HUDEP-2 (cell line): ENCODE measurements around the gene ACSF2.
A peak's percentile ranks its signal among the peaks of the same experiment; 100 is the strongest.
"Not testable (repeated sequence)": the region's sequence is repeated elsewhere in the genome, so short reads cannot be mapped to it uniquely, and the experiment has no call there.

Experiments
- DNase-seq, 76 experiments: peaks; one replicate each; lab custom pipeline; 2025; ENCODE audit not compliant: unreplicated experiment in 76 of 76; lab: John Stamatoyannopoulos, UW

Gene ACSF2

DNA sequence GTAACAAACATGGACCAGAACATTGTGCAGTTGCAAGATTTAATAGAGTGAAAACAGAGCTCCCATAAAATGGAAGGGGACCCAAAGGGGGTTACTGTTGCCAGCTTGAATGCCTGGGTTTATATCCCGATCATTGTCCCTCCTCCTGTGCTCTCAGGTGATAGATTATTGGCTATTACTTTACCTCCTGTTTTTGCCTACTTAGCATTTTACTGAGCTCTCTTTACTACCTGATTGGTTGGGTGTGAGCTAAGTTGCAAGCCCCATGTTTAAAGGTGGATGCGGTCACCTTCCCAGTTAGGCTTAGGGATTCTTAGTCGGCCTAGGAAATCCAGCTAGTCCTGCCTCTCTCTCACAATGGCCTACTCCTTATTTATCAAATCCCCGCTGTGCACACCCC is 20.7 kb upstream of the ACSF2 start:
- not testable (repeated sequence) for DNase-seq

- peak in 6 of 76 experiments; percentile 2 to 31 (median 14) for DNase-seq
These were observed 19.4 kb upstream of the ACSF2 start for GRCh38 chr17:50406578-50406977.

- DNase-seq, result no peak
These were observed 18.1 kb upstream of the ACSF2 start for GRCh38 chr17:50407921-50408320.

GRCh38 chr17:50412188-50412732 is 13.8 kb upstream of the ACSF2 start:
- peak in 2 of 76 experiments; percentile 9 to 13 for DNase-seq

GRCh38 chr17:50414808-50415207 is 11.2 kb upstream of the ACSF2 start:
- no peak for DNase-seq

DNA sequence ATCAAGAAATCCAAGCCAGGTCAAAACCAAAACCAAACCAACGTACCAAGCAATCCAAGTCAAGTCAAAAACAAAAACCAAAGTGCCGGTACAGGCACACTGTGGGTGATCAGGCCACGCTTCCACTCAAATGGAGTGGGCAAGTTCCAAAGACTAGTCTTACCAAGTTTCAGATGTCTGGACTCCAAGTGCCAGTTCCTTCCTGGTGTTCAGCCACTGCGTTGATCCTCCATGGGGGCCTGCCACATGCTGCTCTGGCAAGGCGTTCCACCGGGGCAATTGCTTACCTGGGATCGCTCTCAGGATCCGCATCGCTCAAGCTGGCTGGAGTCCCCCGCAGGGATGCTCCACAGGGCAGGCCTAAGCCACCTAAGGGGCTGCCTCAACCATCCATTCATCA is 6.4 kb upstream of the ACSF2 start:
- DNase-seq, result not testable (repeated sequence)

- DNase-seq, result no peak
These were observed 5.5 kb upstream of the ACSF2 start for GRCh38 chr17:50420419-50421112.

GRCh38 chr17:50421308-50422051 is 4.5 kb upstream of the ACSF2 start:
- peak in 11 of 76 experiments; percentile 9 to 39 (median 22) for DNase-seq

DNA sequence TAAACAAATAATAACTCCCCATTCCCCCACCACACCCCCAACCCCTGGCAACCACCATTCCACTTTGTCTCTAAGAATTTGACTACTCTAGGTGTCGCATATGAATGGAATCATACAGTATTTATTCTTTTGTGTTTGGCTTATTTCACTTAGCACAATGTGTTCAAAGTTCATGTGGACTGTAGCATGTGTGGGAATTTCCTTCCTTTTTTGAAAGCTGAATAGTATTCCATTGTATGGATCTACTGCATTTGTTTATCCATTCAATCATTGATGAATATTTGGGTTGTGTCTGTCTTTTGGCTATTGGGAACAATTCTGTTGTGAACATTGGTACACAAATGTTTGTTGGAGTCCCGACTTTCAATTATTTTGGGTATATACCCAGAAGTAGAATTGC is 3.3 kb upstream of the ACSF2 start:
- no peak for DNase-seq

DNA sequence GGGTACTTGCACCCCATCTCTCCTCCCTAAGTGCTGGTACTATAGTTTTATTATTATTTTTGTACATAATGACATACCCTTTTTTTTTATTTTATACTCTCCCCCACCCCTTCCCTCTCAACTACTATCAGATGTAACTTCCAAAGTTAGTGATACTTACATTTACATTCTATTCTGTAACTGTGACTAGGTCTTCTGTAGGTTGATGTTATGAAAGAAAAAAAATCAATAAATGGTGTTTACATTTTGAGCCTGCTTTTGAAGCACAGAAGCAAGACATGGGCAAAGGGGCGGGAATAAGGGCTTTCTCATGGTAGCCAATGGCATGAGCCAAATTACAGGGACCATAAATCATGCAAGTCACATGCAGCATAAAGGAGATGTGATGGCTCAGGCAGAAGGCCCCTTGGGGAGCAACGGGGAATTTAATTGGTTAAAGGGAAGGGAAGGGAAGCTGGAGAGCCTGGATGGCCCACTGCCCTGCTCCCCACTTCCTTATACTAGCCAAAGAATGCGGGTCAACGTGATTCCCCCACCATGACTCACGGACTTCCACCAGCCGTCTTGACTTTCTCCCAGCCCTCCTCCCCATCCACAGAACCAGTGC is 2.4 kb upstream of the ACSF2 start:
- no peak for DNase-seq

GRCh38 chr17:50424246-50424995 is 1.6 kb upstream of the ACSF2 start:
- peak in 9 of 76 experiments; percentile 11 to 32 (median 19) for DNase-seq

- no peak for DNase-seq
These were observed 879 bp upstream of the ACSF2 start for GRCh38 chr17:50424996-50425681.

GRCh38 chr17:50426472-50426782 is 409 bp downstream of the ACSF2 start:
- no peak for DNase-seq

DNA sequence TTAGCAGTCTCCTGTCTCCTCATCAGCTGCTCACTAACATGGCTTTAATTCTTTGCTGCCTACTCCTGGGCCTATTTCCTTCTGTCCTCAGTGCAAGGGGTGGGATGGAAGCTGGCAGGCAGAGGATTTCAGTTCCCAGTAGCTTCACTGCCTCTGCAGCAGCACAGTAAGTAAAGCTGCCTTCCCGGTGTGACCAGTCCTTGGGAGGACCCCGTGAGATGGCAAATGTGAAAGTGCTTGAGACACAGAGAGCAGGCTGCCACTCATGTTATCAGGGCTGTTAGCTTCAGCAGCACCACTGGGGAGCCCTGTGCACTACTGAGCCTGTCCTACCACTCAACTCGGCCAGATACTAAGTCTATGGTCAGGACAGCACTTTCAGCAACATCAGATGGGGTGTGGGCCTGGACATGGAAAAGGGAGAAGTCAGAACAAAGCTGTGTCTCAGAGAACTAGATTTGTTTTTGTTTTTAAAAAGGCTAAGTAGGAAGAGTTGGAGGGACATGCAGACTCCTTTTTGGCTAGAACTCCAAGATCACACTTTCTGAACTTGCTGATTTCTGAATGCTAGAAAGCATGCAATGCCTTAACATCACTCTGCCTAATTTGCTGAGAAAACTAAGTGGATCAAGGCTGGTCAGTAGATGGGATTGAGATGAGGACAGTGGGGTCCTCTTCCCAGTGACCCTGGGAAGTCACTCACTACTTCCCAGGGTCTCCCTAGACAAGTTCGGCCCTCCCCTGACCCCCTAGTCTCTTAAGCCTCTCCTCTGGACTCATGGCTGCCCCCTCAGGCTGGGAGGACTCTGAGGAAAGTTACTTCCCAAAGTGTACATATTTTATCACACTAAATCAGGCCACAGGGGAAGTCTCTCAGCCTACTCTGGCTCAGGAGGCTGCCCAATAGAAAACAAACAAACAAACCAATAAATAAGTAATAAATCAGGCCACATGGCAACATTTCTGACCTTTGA is 1.1 kb downstream of the ACSF2 start:
- DNase-seq, result peak in 56 of 76 experiments; percentile 12 to 68 (median 32)

- not testable (repeated sequence) for DNase-seq
These were observed 2.1 kb downstream of the ACSF2 start for GRCh38 chr17:50428126-50428525.

GRCh38 chr17:50428831-50429424 is 2.9 kb downstream of the ACSF2 start:
- DNase-seq, result no peak

DNA sequence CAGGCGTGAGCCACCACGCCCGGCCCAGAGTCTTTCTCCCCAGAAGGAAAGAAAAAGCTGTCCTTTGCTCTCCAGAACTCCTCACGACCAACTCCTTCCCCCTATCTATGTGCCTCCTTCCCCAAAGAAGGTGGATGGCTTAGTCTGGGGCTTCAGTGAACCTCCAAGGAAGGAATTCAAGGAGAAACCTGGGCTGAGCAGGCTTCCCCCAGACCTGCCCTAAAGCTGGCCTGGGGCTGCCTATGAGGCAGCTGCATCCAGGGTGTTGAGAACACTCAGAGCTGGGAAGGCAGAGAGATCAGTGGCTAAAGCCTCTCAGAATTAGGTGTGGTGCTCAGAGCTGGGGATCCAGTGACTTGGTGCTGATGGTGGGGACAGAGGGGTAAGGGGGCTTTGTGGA is 3.8 kb downstream of the ACSF2 start:
- no peak for DNase-seq

- no peak for DNase-seq
These were observed 5.0 kb downstream of the ACSF2 start for GRCh38 chr17:50430821-50431618.
